G401 (cell line): ENCODE measurements around the gene ALKBH4. TPM values are rescaled to one million over a fixed set of nuclear protein-coding genes. Genes with fewer than 3 reads are reported as not detected.
"Not testable (repeated sequence)": the region's sequence is repeated elsewhere in the genome, so short reads cannot be mapped to it uniquely, and the experiment has no call there.

ENCODE experiments used
- DNase-seq: peaks from one replicate; pipeline ENCODE4 v3.0.0-alpha.2; 2015; ENCODE audit warnings: low spot score
- in situ Hi-C: cut with HindIII; loops from 2 replicates; pipeline ENCODE4 v1.10.0; 2016; ENCODE audit warnings: low sequenced_read_pairs, mixed read lengths
- total RNA-seq: library from RNA; depleted of rRNA; stranded (reverse); fragments of >200 nt; shearing (Covaris generic); gene quantifications from 2 replicates; pipeline ENCODE4 v1.2.3, GENCODE V29; 2014

ALKBH4 gene
- total RNA-seq, 1 experiment from 2014 or later, result 73.3 TPM

DNA sequence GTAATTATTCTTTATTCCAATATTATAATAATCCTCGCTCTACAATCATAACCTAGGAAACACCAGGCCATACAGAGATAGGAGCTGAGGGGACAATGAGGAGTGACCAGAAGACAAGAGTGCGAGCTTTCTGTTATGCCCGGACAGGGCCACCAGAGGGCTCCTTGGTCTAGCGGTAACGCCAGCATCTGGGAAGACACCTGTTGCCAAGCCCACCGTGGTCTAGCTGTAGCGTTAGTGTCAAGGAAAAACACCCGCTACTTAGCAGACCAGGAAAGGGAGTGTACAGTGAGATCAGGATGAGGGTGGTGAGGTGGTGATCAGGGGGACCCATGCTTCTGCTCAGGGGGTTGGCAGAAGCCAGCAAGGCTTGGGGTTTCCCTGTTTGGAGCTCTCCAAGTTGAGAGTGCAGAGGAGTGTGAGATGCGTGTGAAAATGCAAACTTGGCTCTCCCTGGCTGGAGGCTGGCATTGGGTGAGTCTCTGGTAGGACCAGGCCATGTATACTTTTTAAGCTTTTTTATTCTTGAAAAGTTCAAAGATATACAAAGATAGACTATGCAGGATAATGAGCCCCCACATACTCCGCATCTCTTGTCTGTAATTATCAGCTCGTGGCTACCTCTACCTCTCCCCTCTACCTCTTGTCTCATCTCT lies 15.4 kb upstream of the ALKBH4 start:
- in situ Hi-C loops, DNase-seq: not testable (repeated sequence)

DNA sequence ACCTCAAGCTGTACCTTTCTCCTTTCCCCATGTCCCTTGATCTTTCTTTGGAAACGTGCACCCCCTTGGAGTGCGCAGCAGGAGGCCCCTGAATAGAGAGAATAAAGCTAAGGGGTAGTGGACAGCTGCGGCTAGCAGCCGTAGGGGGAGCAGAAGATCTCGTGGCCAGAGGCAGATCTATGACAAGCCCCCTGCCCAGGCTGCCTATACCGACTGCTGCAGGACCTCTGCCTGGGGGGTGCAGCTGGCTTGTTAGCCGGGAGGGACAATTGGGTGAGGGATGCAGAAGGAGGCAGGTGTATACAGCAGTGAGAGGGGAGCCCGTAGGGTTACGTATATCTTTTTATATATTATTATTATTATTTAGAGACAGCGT lies 14.5 kb upstream of the ALKBH4 start:
- in situ Hi-C loops, result not testable (repeated sequence)

GRCh38 chr7:102478314-102479208 lies 13.9 kb upstream of the ALKBH4 start, which contains the start of gene POLR2J:
Gene POLR2J, minus strand, starts transcription at chr7:102478922. Its CDS starts 62 bp downstream, at chr7:102478860.
- in situ Hi-C loops, result not testable (repeated sequence)
- DNase-seq, result peak; percentile 62

More for the DNA sequence above, 14.5 kb upstream of the ALKBH4 start:
- DNase-seq, result not testable (repeated sequence)

GRCh38 chr7:102474736-102475435 lies 10.2 kb upstream of the ALKBH4 start:
- in situ Hi-C loops, DNase-seq: not testable (repeated sequence)

- DNase-seq, in situ Hi-C loops: not testable (repeated sequence)
Measured at GRCh38 chr7:102474116-102474515, 9.5 kb upstream of the ALKBH4 start.

DNA sequence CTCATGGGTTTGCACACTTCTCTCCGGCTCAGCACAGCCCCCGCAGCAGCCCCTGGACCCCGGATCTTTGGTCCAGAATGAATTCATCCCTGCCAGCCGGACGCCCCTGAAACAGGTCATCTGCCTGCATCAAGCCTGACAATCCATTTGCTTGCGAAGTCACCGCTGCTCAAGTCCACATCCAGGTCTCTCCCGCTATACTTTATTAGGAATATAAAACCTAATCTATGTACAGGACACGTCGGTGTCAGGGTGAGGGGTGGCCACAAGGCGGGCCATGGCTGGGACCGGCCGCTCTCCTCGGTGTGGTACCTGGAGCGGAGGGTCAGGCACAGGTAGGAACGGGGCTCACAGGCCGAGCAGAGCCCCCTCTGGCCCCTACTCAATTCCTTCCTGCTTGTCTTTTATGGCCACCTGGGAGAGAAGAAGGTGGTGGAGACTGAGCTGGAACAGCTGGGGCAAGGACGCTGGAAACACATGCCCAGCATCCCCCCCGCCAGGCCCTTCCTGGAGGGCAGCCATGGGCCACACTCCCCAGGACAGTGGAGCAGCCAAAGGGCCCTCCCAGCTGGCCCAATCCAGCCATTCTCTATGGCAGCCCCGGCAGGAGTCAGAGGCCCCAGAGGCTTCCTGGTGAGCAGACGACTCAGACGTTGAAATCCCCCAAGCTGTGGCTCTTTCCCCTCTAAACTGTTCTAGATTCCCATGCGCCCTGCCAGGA lies 8.8 kb upstream of the ALKBH4 start:
- no peak for DNase-seq
- in situ Hi-C loops, result no loop called here

- in situ Hi-C loops, result no loop called here
- DNase-seq, result peak; percentile 88
Measured at GRCh38 chr7:102472126-102473041, 7.7 kb upstream of the ALKBH4 start.

DNA sequence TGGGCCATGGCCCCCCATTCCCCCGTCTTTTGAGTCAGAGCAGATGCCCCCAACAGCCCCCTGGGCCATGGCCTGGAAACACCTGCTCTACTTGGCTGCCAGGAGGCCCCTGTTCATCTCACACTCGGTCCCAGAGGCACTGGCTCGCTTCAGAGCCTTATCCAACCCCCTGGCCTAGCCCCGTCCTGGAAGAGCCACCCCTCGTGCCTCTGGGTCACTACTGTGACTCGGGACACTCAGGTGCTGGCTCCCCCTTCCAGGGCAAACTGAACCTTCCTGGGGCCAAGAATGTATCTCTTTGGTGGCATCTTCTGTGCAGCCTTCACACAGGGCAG lies 7.1 kb upstream of the ALKBH4 start:
- in situ Hi-C loops, result no loop called here
- DNase-seq, result no peak

- in situ Hi-C loops, result no loop called here
- no peak for DNase-seq
Measured at GRCh38 chr7:102469972-102470825, 5.5 kb upstream of the ALKBH4 start.

DNA sequence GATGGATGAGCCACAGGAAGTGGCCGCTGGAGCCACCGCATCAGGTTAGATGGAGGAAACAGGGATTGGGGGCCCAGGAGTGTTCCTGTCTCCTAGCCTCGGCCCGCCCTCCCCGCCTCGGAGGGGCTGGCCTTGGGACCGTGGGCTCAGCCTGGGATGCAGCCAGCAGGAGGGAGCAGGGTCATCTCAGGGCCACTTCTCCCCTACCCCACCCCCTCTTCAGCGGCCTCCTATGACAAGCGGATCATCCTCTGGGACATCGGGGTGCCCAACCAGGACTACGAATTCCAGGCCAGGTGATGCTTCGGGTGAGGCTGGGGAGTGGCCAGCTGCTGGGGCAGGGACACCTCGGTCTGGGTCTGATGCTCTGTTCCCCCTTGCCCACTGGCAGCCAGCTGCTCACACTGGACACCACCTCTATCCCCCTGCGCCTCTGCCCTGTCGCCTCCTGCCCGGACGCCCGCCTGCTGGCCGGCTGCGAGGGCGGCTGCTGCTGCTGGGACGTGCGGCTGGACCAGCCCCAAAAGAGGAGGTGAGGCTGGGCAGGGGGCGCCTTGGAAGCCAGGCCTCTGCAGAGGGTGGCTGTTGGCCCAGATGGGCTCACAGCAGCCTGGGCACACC lies 4.8 kb upstream of the ALKBH4 start:
- no peak for DNase-seq
- in situ Hi-C loops, result no loop called here

DNA sequence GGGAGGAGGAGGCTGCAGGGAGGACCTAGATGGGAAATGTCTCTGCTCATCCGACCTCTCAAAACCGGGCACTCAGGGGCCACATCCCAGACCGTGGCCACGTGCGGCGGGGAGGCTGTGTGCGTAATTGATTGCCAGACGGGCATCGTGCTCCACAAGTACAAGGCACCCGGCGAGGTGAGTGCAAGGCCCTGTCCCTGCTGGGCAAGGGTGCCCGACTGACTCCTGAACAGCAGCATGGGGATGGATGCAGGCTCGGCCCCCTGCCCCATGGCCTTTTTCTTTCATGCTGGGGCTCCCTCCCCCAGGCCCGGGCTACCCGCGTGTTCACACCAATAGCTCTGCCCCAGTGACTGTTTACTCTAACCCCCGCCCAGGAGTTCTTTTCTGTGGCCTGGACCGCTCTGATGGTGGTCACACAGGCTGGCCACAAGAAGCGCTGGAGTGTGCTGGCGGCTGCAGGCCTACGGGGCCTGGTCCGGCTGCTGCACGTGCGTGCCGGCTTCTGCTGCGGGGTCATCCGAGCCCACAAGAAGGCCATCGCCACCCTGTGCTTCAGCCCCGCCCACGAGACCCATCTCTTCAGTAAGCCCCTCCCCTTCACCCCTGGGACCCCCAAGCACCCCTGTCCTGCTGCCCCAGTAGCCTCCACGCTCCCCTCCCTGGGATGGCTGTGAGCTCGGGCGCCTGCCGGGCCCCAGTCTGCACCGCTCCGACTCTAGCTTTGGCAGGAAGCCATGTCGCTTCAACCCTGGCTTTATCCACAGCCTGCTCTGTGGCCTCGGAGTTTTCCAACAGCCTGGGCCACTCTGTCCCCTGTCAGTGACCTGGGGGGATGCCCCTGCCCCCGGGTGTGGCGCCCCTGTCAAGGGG lies 4.1 kb upstream of the ALKBH4 start:
- in situ Hi-C loops, result no loop called here
- peak; percentile 71 for DNase-seq

- DNase-seq, result no peak
- in situ Hi-C loops, result no loop called here
Measured at GRCh38 chr7:102467581-102468477, 3.2 kb upstream of the ALKBH4 start.

GRCh38 chr7:102466097-102466496 lies 1.4 kb upstream of the ALKBH4 start:
- in situ Hi-C loops, result no loop called here
- DNase-seq, result no peak

GRCh38 chr7:102463841-102464576 lies 654 bp downstream of the ALKBH4 start:
- in situ Hi-C loops, result no loop called here
- no peak for DNase-seq

GRCh38 chr7:102460467-102460866 lies 4.2 kb downstream of the ALKBH4 start:
- no peak for DNase-seq
- in situ Hi-C loops, result no loop called here
